ENCODE data around the gene MYH15. TPM values are rescaled to one million over a fixed set of nuclear protein-coding genes. Genes with fewer than 3 reads are reported as not detected.
A peak's percentile ranks its signal among the peaks of the same experiment; 100 is the strongest.

The MYH15 gene
- polyA plus RNA-seq (2013, experiment 1 of 2): 0.08 TPM
- polyA plus RNA-seq (2013, experiment 2 of 2): 0.04 TPM

DNA sequence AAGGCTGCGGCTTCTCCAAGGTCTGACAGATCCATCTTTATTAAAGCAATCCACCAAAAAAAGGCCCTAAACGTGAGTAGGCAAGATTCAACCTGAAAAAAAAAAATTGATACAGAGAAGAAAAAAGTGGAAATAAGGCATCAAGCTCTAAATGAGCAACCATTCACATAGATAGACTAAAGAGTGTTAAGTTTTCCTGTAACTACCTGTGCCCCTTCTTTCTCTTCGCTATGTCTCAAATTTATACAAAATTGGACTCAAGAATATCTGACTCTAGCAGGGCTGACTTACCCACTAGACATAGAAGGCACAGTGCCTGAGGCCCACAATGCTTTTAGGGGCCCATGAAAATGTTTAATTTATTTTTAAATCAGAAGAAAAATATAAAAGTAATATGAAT lies at the start of gene MYH15:
TSS of gene MYH15 (minus strand) at position 101 of the 400 bp plus-strand sequence. CDS start at position 35, 66 bp downstream.
- Histone ChIP-seq H2BK120ac (ENCODE audit: low read depth, low read length) (no peak within 1 kb of the TSS), H3K18ac (ENCODE audit: low read depth in 1 of 2, low read length in 2 of 2) (no peak within 1 kb of the TSS), H2BK12ac (ENCODE audit: low read length in 2 of 2) (no peak within 1 kb of the TSS), H3K23ac (ENCODE audit: low read length in 2 of 2) (no peak within 1 kb of the TSS), H3K4me1 (ENCODE audit: control insufficient read depth, insufficient read depth, low read depth, low read length) (no peaks in the 10 kb centered on the region), H4K8ac (ENCODE audit: low read length) (no peak within 1 kb of the TSS), H3K9me3 (ENCODE audit: control insufficient read depth, low read length) (no peaks in the 10 kb centered on the region), H2AK5ac (ENCODE audit: low read length, severe bottlenecking) (no peak within 1 kb of the TSS), H3K79me1 (replicated peaks; ENCODE audit: low read length, poor library complexity, severe bottlenecking) (no peaks in the 10 kb centered on the region), H2BK15ac (ENCODE audit: low read depth, poor library complexity, severe bottlenecking) (no peak within 1 kb of the TSS), H3K4ac (ENCODE audit: low read depth in 1 of 2, low read length in 2 of 2) (no peak within 1 kb of the TSS), H4K91ac (ENCODE audit: low read length) (no peak within 1 kb of the TSS), H3K4me3 (ENCODE audit: insufficient read depth in 1 of 2, low read depth in 1 of 2, low read length in 2 of 2) (no peak within 1 kb of the TSS), H3K14ac (ENCODE audit: low read length in 2 of 2) (no peak within 1 kb of the TSS), H3K27ac (ENCODE audit: low read length, poor library complexity, severe bottlenecking) (no peak within 1 kb of the TSS), H2BK5ac (ENCODE audit: low read depth, low read length, poor library complexity, severe bottlenecking) (no peak within 1 kb of the TSS), H2AFZ (ENCODE audit: low read depth, low read length) (no peak within 1 kb of the TSS), H3K36me3 (ENCODE audit: control insufficient read depth in 1 of 2, insufficient read depth in 2 of 2, low read depth in 1 of 2, low read length in 2 of 2) (no peaks in the 10 kb centered on the region), H3K27me3 (ENCODE audit: control insufficient read depth in 1 of 2, insufficient read depth in 1 of 2, low read length in 2 of 2) (no peaks in the 10 kb centered on the region), H3K9ac (ENCODE audit: low read length) (no peak within 1 kb of the TSS), H3K4me2 (ENCODE audit: low read length, poor library complexity, severe bottlenecking) (no peak within 1 kb of the TSS)
- no peak for DNase-seq
- WGBS: 86% methylated on average over 1 of the region's 3 CpGs

DNA sequence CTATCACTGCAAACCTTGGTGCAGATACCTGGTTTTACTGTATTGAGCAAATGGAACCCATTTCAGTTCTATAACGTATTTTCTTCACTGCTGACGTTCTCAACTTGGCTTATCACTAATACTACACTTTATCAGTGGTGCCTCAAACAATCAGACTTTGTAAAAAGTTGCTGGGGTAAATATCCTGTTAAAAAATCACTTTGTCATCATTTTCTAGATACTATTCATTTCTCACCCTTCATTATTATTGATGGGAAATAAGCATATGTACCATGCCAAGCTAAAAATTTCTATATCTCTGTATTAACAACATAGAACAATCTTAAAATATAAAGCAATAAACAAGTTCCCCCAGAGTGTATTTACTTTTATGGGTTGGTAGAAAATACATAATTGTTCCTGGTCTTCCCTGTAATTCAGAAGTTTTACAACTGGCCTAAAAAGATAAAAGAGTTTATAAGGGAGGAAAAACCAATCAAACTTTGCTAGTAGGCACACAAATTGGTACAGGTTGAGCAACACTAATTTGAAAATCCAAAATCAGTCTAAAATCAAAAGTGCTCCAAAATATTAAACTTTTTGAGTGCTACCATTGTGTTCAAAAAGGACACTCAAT lies 45.7 kb upstream of the MYH15 start:
- H3K14ac ChIP-seq (ENCODE audit: low read length in 2 of 2): no peak overlapping the region
- no peak overlapping the region for H3K27ac ChIP-seq (ENCODE audit: low read length, poor library complexity, severe bottlenecking)
- no peak overlapping the region for H4K91ac ChIP-seq (ENCODE audit: low read length)
- H3K9ac ChIP-seq (ENCODE audit: low read length): no peak overlapping the region
- H3K23ac ChIP-seq (ENCODE audit: low read length in 2 of 2): no peak overlapping the region
- H2AK5ac ChIP-seq (ENCODE audit: low read length, severe bottlenecking): no peak overlapping the region
- no peak overlapping the region for H2BK12ac ChIP-seq (ENCODE audit: low read length in 2 of 2)
- H3K4ac ChIP-seq (ENCODE audit: low read depth in 1 of 2, low read length in 2 of 2): no peak overlapping the region
- H3K18ac ChIP-seq (ENCODE audit: low read depth in 1 of 2, low read length in 2 of 2): no peak overlapping the region
- no peak overlapping the region for H2BK15ac ChIP-seq (ENCODE audit: low read depth, poor library complexity, severe bottlenecking)
- H3K4me3 ChIP-seq (ENCODE audit: insufficient read depth in 1 of 2, low read depth in 1 of 2, low read length in 2 of 2): no peak overlapping the region
- H2BK5ac ChIP-seq (ENCODE audit: low read depth, low read length, poor library complexity, severe bottlenecking): no peak overlapping the region
- H3K27me3 ChIP-seq (ENCODE audit: control insufficient read depth in 1 of 2, insufficient read depth in 1 of 2, low read length in 2 of 2): no peaks in the 10 kb centered on the region
- no peak overlapping the region for H2AFZ ChIP-seq (ENCODE audit: low read depth, low read length)
- no peak overlapping the region for H4K8ac ChIP-seq (ENCODE audit: low read length)
- H3K4me1 ChIP-seq (ENCODE audit: control insufficient read depth, insufficient read depth, low read depth, low read length): no peaks in the 10 kb centered on the region
- H2BK120ac ChIP-seq (ENCODE audit: low read depth, low read length): no peak overlapping the region
- no peaks in the 10 kb centered on the region for H3K79me1 ChIP-seq (replicated peaks; ENCODE audit: low read length, poor library complexity, severe bottlenecking)
- H3K4me2 ChIP-seq (ENCODE audit: low read length, poor library complexity, severe bottlenecking): no peak overlapping the region
- peaks cover 0 to 8% of the 10 kb centered on the region in 2 experiments for H3K36me3 ChIP-seq (ENCODE audit: control insufficient read depth in 1 of 2, insufficient read depth in 2 of 2, low read depth in 1 of 2, low read length in 2 of 2)
- WGBS: 100% methylated on average over 2 of the region's 2 CpGs
- DNase-seq: no peak
- H3K9me3 ChIP-seq (ENCODE audit: control insufficient read depth, low read length): no peaks in the 10 kb centered on the region

DNA sequence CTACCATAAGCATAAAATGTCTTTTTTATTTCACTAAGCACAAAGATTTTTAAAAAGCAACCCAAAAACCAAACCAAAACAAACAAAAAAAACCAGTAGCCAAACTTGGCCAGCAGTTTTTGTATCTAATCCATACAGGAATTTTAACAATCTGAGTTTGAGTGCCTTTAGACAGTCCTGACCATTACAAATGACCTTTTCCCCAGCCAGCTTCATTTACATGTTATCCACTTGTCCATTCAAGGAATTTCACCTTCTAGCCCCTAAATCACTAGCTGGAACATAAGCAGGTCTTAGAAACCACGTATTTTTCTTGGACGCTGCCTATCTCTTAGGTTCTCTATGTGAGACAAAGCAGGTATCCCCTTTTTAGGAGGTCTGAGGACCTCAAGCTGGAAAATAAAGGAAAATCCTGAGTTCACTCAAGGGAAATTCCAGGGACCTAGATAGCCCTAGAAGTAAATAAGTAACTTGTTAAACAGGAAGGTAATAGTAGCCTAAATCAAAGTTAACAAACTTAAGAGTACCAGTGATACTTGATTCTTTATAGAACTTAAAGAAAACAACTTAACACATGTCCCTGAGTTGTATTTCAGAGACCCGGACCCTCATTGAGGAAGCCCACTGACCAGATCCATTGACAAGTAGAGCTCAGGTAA lies 44.6 kb upstream of the MYH15 start:
- Histone ChIP-seq H2BK5ac (ENCODE audit: low read depth, low read length, poor library complexity, severe bottlenecking) (no peak overlapping the region), H4K8ac (ENCODE audit: low read length) (no peak overlapping the region), H3K4me3 (ENCODE audit: insufficient read depth in 1 of 2, low read depth in 1 of 2, low read length in 2 of 2) (no peak overlapping the region), H3K23ac (ENCODE audit: low read length in 2 of 2) (no peak overlapping the region), H2BK120ac (ENCODE audit: low read depth, low read length) (no peak overlapping the region), H2BK12ac (ENCODE audit: low read length in 2 of 2) (no peak overlapping the region), H3K27me3 (ENCODE audit: control insufficient read depth in 1 of 2, insufficient read depth in 1 of 2, low read length in 2 of 2) (no peaks in the 10 kb centered on the region), H3K4me2 (ENCODE audit: low read length, poor library complexity, severe bottlenecking) (peak overlapping the region; percentile 40), H3K79me1 (replicated peaks; ENCODE audit: low read length, poor library complexity, severe bottlenecking) (no peaks in the 10 kb centered on the region), H3K4me1 (ENCODE audit: control insufficient read depth, insufficient read depth, low read depth, low read length) (no peaks in the 10 kb centered on the region), H3K36me3 (ENCODE audit: control insufficient read depth in 1 of 2, insufficient read depth in 2 of 2, low read depth in 1 of 2, low read length in 2 of 2) (peaks cover 0 to 6% of the 10 kb centered on the region in 2 experiments), H3K18ac (ENCODE audit: low read depth in 1 of 2, low read length in 2 of 2) (no peak overlapping the region), H3K4ac (ENCODE audit: low read depth in 1 of 2, low read length in 2 of 2) (no peak overlapping the region), H3K27ac (ENCODE audit: low read length, poor library complexity, severe bottlenecking) (peak overlapping the region; percentile 65), H2AK5ac (ENCODE audit: low read length, severe bottlenecking) (no peak overlapping the region), H3K9me3 (ENCODE audit: control insufficient read depth, low read length) (no peaks in the 10 kb centered on the region), H2AFZ (ENCODE audit: low read depth, low read length) (no peak overlapping the region), H3K14ac (ENCODE audit: low read length in 2 of 2) (no peak overlapping the region), H4K91ac (ENCODE audit: low read length) (no peak overlapping the region), H3K9ac (ENCODE audit: low read length) (no peak overlapping the region), H2BK15ac (ENCODE audit: low read depth, poor library complexity, severe bottlenecking) (no peak overlapping the region)
- WGBS: 93% methylated on average over 3 of the region's 3 CpGs
- no peak for DNase-seq

DNA sequence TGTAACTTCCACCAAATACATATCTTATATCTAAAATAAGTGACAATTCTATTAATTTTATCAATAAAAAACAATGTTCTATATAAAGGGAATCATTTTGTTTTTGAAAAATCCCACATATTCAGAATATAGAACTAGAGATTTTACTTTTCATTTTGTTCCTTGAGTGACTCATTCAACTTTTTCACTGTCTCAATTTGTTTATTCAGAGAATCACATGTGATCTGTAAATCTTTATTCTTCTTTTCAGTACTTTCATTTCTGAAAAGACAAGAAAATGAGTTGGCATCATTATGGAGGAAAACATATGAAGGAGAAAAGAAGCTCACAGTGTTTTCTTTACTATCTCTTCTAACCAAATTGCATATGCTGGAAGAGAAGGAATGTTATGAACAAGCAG lies 43.8 kb upstream of the MYH15 start:
- peak overlapping the region; percentile 69 for H3K9ac ChIP-seq (ENCODE audit: low read length)
- H3K27me3 ChIP-seq (ENCODE audit: control insufficient read depth in 1 of 2, insufficient read depth in 1 of 2, low read length in 2 of 2): no peaks in the 10 kb centered on the region
- H4K8ac ChIP-seq (ENCODE audit: low read length): no peak overlapping the region
- no peak overlapping the region for H2BK12ac ChIP-seq (ENCODE audit: low read length in 2 of 2)
- no peak overlapping the region for H3K23ac ChIP-seq (ENCODE audit: low read length in 2 of 2)
- no peak overlapping the region for H2BK5ac ChIP-seq (ENCODE audit: low read depth, low read length, poor library complexity, severe bottlenecking)
- H3K4me2 ChIP-seq (ENCODE audit: low read length, poor library complexity, severe bottlenecking): no peak overlapping the region
- no peak overlapping the region for H2AK5ac ChIP-seq (ENCODE audit: low read length, severe bottlenecking)
- H3K36me3 ChIP-seq (ENCODE audit: control insufficient read depth in 1 of 2, insufficient read depth in 2 of 2, low read depth in 1 of 2, low read length in 2 of 2): peaks cover 0 to 6% of the 10 kb centered on the region in 2 experiments
- H2BK15ac ChIP-seq (ENCODE audit: low read depth, poor library complexity, severe bottlenecking): no peak overlapping the region
- no peak overlapping the region for H3K18ac ChIP-seq (ENCODE audit: low read depth in 1 of 2, low read length in 2 of 2)
- H3K4me3 ChIP-seq (ENCODE audit: insufficient read depth in 1 of 2, low read depth in 1 of 2, low read length in 2 of 2): no peak overlapping the region
- no peaks in the 10 kb centered on the region for H3K79me1 ChIP-seq (replicated peaks; ENCODE audit: low read length, poor library complexity, severe bottlenecking)
- no peak overlapping the region for H3K4ac ChIP-seq (ENCODE audit: low read depth in 1 of 2, low read length in 2 of 2)
- peak; percentile 29 for DNase-seq
- H4K91ac ChIP-seq (ENCODE audit: low read length): no peak overlapping the region
- no peak overlapping the region for H2AFZ ChIP-seq (ENCODE audit: low read depth, low read length)
- no peak overlapping the region for H3K27ac ChIP-seq (ENCODE audit: low read length, poor library complexity, severe bottlenecking)
- H3K4me1 ChIP-seq (ENCODE audit: control insufficient read depth, insufficient read depth, low read depth, low read length): no peaks in the 10 kb centered on the region
- no peak overlapping the region for H2BK120ac ChIP-seq (ENCODE audit: low read depth, low read length)
- H3K9me3 ChIP-seq (ENCODE audit: control insufficient read depth, low read length): no peaks in the 10 kb centered on the region
- H3K14ac ChIP-seq (ENCODE audit: low read length in 2 of 2): no peak overlapping the region
